B cell (primary cell): ENCODE measurements around the gene DAB2IP. TPM values are rescaled to one million over a fixed set of nuclear protein-coding genes. Genes with fewer than 3 reads are reported as not detected.

Source experiments
- ATAC-seq: fragments of 200-7000 bp; cut with Tn5 transposase; one replicate; pipeline ENCODE4 v1.10.0; 2021; ENCODE audit warnings: low read depth, mild to moderate bottlenecking, moderate number of reproducible peaks, moderate library complexity
- CTCF ChIA-PET: fragments of 350-600 bp; sonication (Branson Sonifier 250); formaldehyde crosslinking; loops from one replicate; lab custom pipeline; 2021; ENCODE audit warnings: antibody characterized with exemption, inconsistent platforms; lab: Charles Lee
- POLR2A ChIA-PET: fragments of 350-600 bp; sonication (Branson Sonifier 250); formaldehyde crosslinking; loops from one replicate; lab custom pipeline; 2021; ENCODE audit warnings: antibody characterized with exemption; lab: Charles Lee
- DNase-seq: peaks from one replicate; pipeline ENCODE4 v3.0.0; 2013
- H2AFZ ChIP-seq: 2 replicates; pipeline ENCODE4 v1.6.1; 2012; ENCODE audit warnings: mild to moderate bottlenecking, low read depth, low read length; ENCODE audit not compliant: insufficient read depth, poor library complexity, severe bottlenecking
- H3K27ac ChIP-seq, 2 donors: 1 replicate in 1 of 2; 2 replicates in 1 of 2; pipeline ENCODE4 v1.5.1; 2012 to 2013; ENCODE audit warnings: low read length in 2 of 2, mild to moderate bottlenecking in 2 of 2, moderate library complexity in 1 of 2
- H3K27me3 ChIP-seq, 4 experiments: fragments of 200-600 bp in 1 of 4; sonication (generic) in 1 of 4; replicated peaks in 1 of 4; 1 replicate in 2 of 4; 2 replicates in 2 of 4; pipeline versions ENCODE4 v1.6.1 to v1.7.0; 2013 to 2016; ENCODE audit warnings: low read length in 3 of 4, mild to moderate bottlenecking in 2 of 4, mixed read lengths in 1 of 4, moderate library complexity in 1 of 4; ENCODE audit not compliant: insufficient read depth in 4 of 4, control insufficient read depth in 3 of 4; ENCODE audit errors: control extremely low read depth in 1 of 4
- H3K36me3 ChIP-seq, 2 experiments: replicated peaks in 1 of 2; 1 replicate in 1 of 2; 2 replicates in 1 of 2; pipeline versions ENCODE4 v1.6.1 to v1.7.1; 2013; ENCODE audit warnings: low read length in 1 of 2; ENCODE audit not compliant: insufficient read depth in 2 of 2, control insufficient read depth in 1 of 2; ENCODE audit errors: control extremely low read depth in 1 of 2, extremely low read depth in 1 of 2
- H3K4me1 ChIP-seq, 2 donors: fragments of 200-600 bp in 1 of 2; sonication (generic) in 1 of 2; 1 replicate in 1 of 2; 2 replicates in 1 of 2; pipeline versions ENCODE4 v1.5.1 to v1.6.1; 2013 to 2017; ENCODE audit warnings: low read length in 2 of 2; ENCODE audit not compliant: control insufficient read depth in 2 of 2, insufficient read depth in 2 of 2
- H3K4me2 ChIP-seq: replicated peaks from 2 replicates; pipeline ENCODE3; 2012; ENCODE audit warnings: mild to moderate bottlenecking, low read depth, low read length; ENCODE audit not compliant: poor library complexity, severe bottlenecking
- H3K4me3 ChIP-seq, 5 experiments: fragments of 200-600 bp in 1 of 5; sonication (generic) in 1 of 5; 1 replicate in 3 of 5; 2 replicates in 2 of 5; pipeline versions ENCODE4 v1.5.1 to v1.7.0; 2011 to 2016; ENCODE audit warnings: low read length in 4 of 5, mild to moderate bottlenecking in 4 of 5, low read depth in 2 of 5, control low read depth in 1 of 5, moderate library complexity in 1 of 5; ENCODE audit not compliant: insufficient read depth in 1 of 5; ENCODE audit errors: control extremely low read depth in 1 of 5, extremely low read depth in 1 of 5
- H3K79me2 ChIP-seq: fragments of 200-600 bp; sonication (generic); one replicate; pipeline ENCODE4 v1.6.0; 2016; ENCODE audit warnings: low read length; ENCODE audit not compliant: control insufficient read depth, insufficient read depth
- H3K9ac ChIP-seq: fragments of 200-600 bp; sonication (generic); 2 replicates; pipeline ENCODE4 v1.6.1; 2017; ENCODE audit warnings: mild to moderate bottlenecking, low read length, moderate library complexity
- H3K9me3 ChIP-seq, 3 donors: one replicate each; pipeline versions ENCODE4 v1.6.1 to v1.7.1; 2013; ENCODE audit warnings: low read length in 2 of 3; ENCODE audit not compliant: control insufficient read depth in 2 of 3, insufficient read depth in 1 of 3; ENCODE audit errors: control extremely low read depth in 1 of 3
- H4K20me1 ChIP-seq: 2 replicates; pipeline ENCODE4 v1.6.0; 2012; ENCODE audit warnings: mild to moderate bottlenecking, low read length; ENCODE audit not compliant: insufficient read depth, control insufficient read depth, poor library complexity, severe bottlenecking
- H3K27ac Mint-ChIP-seq: one replicate; pipeline ENCODE4 v1.8.0; 2021; ENCODE audit warnings: mixed read lengths
- H3K27me3 Mint-ChIP-seq: one replicate; pipeline ENCODE4 v1.8.0; 2021; ENCODE audit warnings: mixed read lengths
- H3K4me1 Mint-ChIP-seq: one replicate; pipeline ENCODE4 v1.8.0; 2021; ENCODE audit warnings: mixed read lengths
- H3K4me3 Mint-ChIP-seq: one replicate; pipeline ENCODE4 v1.8.0; 2021; ENCODE audit warnings: mixed read lengths
- H3K9me3 Mint-ChIP-seq: one replicate; pipeline ENCODE4 v1.8.0; 2022; ENCODE audit warnings: mixed read lengths; ENCODE audit not compliant: insufficient read depth
- CTCF ChIP-seq: fragments of 200-600 bp; IDR thresholded peaks from one replicate; pipeline ENCODE4 v1.8.0; 2022; ENCODE audit warnings: antibody characterized with exemption, mild to moderate bottlenecking
- EZH2 ChIP-seq: IDR thresholded peaks from 2 replicates; pipeline ENCODE4 v1.6.1; 2012; ENCODE audit warnings: borderline replicate concordance, low read depth, mild to moderate bottlenecking, moderate library complexity, low read length; ENCODE audit not compliant: insufficient read depth, poor library complexity, severe bottlenecking
- WGBS: methylation state at CpG from one replicate; pipeline ENCODE4 v1.1.5; 2013; ENCODE audit warnings: missing lambda C conversion rate; ENCODE audit not compliant: insufficient coverage; 5-methylcytosine and 5-hydroxymethylcytosine counted together
- intact Hi-C: fragments of 100-400 bp; cut with micrococcal nuclease; formaldehyde crosslinking; loops from one replicate; pipeline ENCODE4 v1.10.0; 2022
- polyA plus RNA-seq: library from polyadenylated mRNA; depleted of rRNA; stranded (reverse); fragments of >200 nt; gene quantifications from 2 replicates; pipeline ENCODE4 v1.2.3, GENCODE V29; 2012
- total RNA-seq, 2 donors: library from RNA; stranded (reverse); fragments of 120-200 nt in 1 of 2; gene quantifications; 1 replicate in 1 of 2; 2 replicates in 1 of 2; pipeline versions ENCODE4 v1.2.3 to v1.2.4, GENCODE V29; 2013 to 2022

Gene DAB2IP
- total and polyA plus RNA-seq, 2 donors (not counting 1 experiment from before 2014, with no cell fraction given) = 1.1 to 3.9 TPM

- no peaks in the 10 kb centered on the region for H3K79me2 ChIP-seq
- TF ChIP-seq CTCF (no peak), EZH2 (no peak)
- intact Hi-C loops = no loop called here
- no peak overlapping the region for H2AFZ ChIP-seq
- H3K9me3 ChIP-seq = peaks cover 0 to 5% (median 0%) of the 10 kb centered on the region in 3 donors
- H3K27ac ChIP-seq = no peak overlapping the region
- WGBS = 93% methylated on average over 11 of the region's 18 CpGs
- H3K27me3 ChIP-seq = no peaks in the 10 kb centered on the region
- no peaks in the 10 kb centered on the region for H3K36me3 ChIP-seq
- H3K4me3 ChIP-seq = no peak overlapping the region
- no peak overlapping the region for H3K4me2 ChIP-seq
- Mint-ChIP-seq H3K27me3 (no peaks in the 10 kb centered on the region), H3K27ac (no peak overlapping the region), H3K4me3 (no peak overlapping the region), H3K4me1 (peaks cover 3% of the 10 kb centered on the region), H3K9me3 (no peaks in the 10 kb centered on the region)
- ATAC-seq (no peak), DNase-seq (no peak)
- no peak overlapping the region for H3K9ac ChIP-seq
- ChIA-PET CTCF (no interaction called here), POLR2A (no interaction called here)
- no peaks in the 10 kb centered on the region for H3K4me1 ChIP-seq
- no peaks in the 10 kb centered on the region for H4K20me1 ChIP-seq
Observed at GRCh38 chr9:121773286-121773953, 122.0 kb downstream of the DAB2IP start.

GRCh38 chr9:121773954-121774714 lies 122.7 kb downstream of the DAB2IP start:
- 90% methylated on average over 19 of the region's 19 CpGs for WGBS
- no peaks in the 10 kb centered on the region for H3K27me3 Mint-ChIP-seq
- Histone ChIP-seq H3K27ac (no peak overlapping the region), H3K79me2 (no peaks in the 10 kb centered on the region), H3K36me3 (no peaks in the 10 kb centered on the region), H3K27me3 (no peaks in the 10 kb centered on the region), H4K20me1 (no peaks in the 10 kb centered on the region), H3K9me3 (peaks cover 0 to 5% (median 0%) of the 10 kb centered on the region in 3 donors), H3K4me1 (no peaks in the 10 kb centered on the region), H3K4me3 (no peak overlapping the region), H2AFZ (no peak overlapping the region), H3K4me2 (no peak overlapping the region), H3K9ac (no peak overlapping the region)
- TF ChIP-seq CTCF = no peak
- TF ChIP-seq EZH2 = no peak
- ChIA-PET CTCF (no interaction called here), POLR2A (no interaction called here)
- DNase-seq = no peak
- H3K4me1 Mint-ChIP-seq = peaks cover 3% of the 10 kb centered on the region
- intact Hi-C loops = no loop called here
- no peak overlapping the region for H3K4me3 Mint-ChIP-seq
- no peak overlapping the region for H3K27ac Mint-ChIP-seq
- no peak for ATAC-seq
- H3K9me3 Mint-ChIP-seq = no peaks in the 10 kb centered on the region
